ENCODE results near the gene C20orf141.
A peak's percentile ranks its signal among the peaks of the same experiment; 100 is the strongest.
"Not testable (repeated sequence)": the region's sequence is repeated elsewhere in the genome, so short reads cannot be mapped to it uniquely, and the experiment has no call there.

The C20orf141 gene

GRCh38 chr20:2820896-2821869 lies 6.4 kb downstream of the C20orf141 start:
- DNase-seq (ENCODE audit: low spot score): no peak

GRCh38 chr20:2822073-2822472 lies 7.3 kb downstream of the C20orf141 start:
- no peak for DNase-seq (ENCODE audit: low spot score)

GRCh38 chr20:2825761-2826160 lies 11.0 kb downstream of the C20orf141 start:
- DNase-seq (ENCODE audit: low spot score): no peak

- no peak for DNase-seq (ENCODE audit: low spot score)
Observed at GRCh38 chr20:2826655-2827054, 11.9 kb downstream of the C20orf141 start.

GRCh38 chr20:2829376-2829775 lies 14.6 kb downstream of the C20orf141 start:
- DNase-seq (ENCODE audit: low spot score): no peak

GRCh38 chr20:2831206-2831605 lies 16.4 kb downstream of the C20orf141 start:
- not testable (repeated sequence) for DNase-seq (ENCODE audit: low spot score)

GRCh38 chr20:2833761-2834160 lies 19.0 kb downstream of the C20orf141 start:
- no peak for DNase-seq (ENCODE audit: low spot score)

GRCh38 chr20:2834401-2835110 lies 19.8 kb downstream of the C20orf141 start:
- DNase-seq (ENCODE audit: low spot score): no peak

- DNase-seq (ENCODE audit: low spot score): no peak
Observed at GRCh38 chr20:2835331-2835796, 20.6 kb downstream of the C20orf141 start.

GRCh38 chr20:2836035-2836434 lies 21.2 kb downstream of the C20orf141 start:
- no peak for DNase-seq (ENCODE audit: low spot score)

- DNase-seq (ENCODE audit: low spot score): no peak
Observed at GRCh38 chr20:2837221-2837960, 22.6 kb downstream of the C20orf141 start.

GRCh38 chr20:2838170-2838797 lies 23.5 kb downstream of the C20orf141 start:
- DNase-seq (ENCODE audit: low spot score): no peak

GRCh38 chr20:2838847-2839671 lies 24.3 kb downstream of the C20orf141 start:
- DNase-seq (ENCODE audit: low spot score): no peak

GRCh38 chr20:2839732-2840137 lies 24.9 kb downstream of the C20orf141 start:
- DNase-seq (ENCODE audit: low spot score): no peak

GRCh38 chr20:2840138-2840966 lies 25.6 kb downstream of the C20orf141 start, which contains the start of the genes PCED1A and VPS16:
Gene PCED1A, minus strand, starts transcription at chr20:2840655. Its CDS starts 743 bp downstream, at chr20:2839912.
Gene VPS16, plus strand, starts transcription at chr20:2840745. Its CDS starts 30 bp downstream, at chr20:2840775.
- DNase-seq (ENCODE audit: low spot score): peak; percentile 91

- DNase-seq (ENCODE audit: low spot score): peak; percentile 71
Observed at GRCh38 chr20:2840967-2841531, 26.3 kb downstream of the C20orf141 start.

- DNase-seq (ENCODE audit: low spot score): no peak
Observed at GRCh38 chr20:2845607-2846006, 30.8 kb downstream of the C20orf141 start.

- no peak for DNase-seq (ENCODE audit: low spot score)
Observed at GRCh38 chr20:2846698-2847097, 31.9 kb downstream of the C20orf141 start.

GRCh38 chr20:2847802-2848201 lies 33.0 kb downstream of the C20orf141 start:
- no peak for DNase-seq (ENCODE audit: low spot score)
